ENCODE measurements around the gene RAPGEF3.

RAPGEF3 gene

DNA sequence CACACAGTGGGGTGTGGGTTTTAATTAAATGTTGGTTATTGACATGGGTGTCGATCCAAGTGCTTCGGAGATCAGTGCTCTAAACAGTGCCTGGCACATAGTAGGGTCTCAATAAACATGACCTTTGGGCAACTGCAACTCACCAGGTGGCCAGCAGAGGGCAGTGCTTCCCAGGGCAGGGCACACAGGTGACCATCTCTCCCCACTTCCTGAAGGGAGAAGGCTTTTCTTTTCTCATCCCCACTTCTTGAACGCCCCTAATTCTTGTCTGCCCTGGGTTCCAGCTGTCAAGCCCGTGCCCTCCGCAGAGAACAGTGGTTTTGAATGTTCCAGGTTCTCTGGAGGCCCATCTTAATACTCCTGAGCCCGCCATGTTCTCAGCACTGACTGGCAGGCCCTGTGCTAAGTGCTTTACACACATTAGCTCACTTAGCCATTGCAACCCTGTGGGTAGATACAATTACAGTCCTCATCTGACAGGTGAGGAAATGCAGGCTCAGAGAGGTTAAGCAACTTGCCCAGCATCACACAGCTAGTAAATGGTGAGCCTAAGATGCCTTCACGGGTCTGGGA, 16.3 kb downstream of the RAPGEF3 start:
- peak; percentile 62 for DNase-seq (ENCODE audit: low spot score)

DNA sequence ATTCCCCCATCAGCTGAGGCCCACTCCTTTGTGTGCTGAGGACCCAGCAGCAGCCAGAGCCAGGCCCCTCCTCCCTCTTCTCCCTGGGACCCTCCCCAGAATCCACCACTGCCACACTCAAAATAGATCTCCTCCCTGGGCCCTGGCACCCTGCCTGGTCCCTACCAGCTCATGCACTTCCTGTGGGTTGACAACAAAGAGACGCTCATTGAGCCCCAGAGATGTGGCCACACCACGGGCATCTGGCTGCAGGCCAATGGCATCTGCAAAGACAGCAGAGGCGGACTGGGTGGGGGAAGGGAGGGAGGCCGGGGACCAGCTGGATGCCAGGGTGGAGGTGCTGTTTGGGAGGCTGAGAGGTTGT, 17.4 kb downstream of the RAPGEF3 start:
- peak; percentile 79 for DNase-seq (ENCODE audit: low spot score)

DNA sequence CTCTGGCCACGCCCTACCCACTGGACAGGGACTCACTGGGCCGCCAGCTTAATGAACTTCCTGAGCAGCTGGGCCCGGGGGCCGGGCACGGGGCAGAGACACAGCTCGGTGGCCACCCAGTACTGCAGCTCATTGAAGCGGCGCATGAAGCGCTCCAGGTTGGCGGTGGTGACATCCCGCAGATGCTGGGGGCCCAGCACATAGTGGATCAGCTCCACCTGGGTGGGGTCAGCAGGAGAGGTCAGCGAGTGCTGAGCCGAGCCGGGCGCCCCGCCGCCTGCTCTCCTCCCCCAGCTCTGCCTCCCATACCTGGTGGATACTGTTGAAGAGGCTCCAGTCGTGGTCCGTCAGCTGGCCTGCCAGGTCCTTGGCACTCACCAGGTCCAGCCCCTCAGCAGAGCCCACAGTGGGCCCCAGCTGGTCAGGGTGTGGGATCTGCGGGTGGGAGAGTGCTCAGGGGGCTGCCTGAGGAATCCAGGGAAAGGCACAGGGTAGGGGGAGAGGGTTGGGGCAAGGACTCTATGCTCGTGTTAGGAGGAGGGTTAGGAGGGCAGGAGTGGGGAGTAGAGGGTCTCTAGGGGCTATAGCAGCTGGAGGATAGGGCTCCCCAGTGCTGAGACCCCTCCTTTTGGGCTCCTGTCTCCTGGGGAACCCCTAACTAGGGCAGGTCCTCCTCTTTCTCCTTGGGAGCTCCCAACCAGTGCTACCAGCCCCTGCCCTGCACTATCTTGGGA, 17.9 kb downstream of the RAPGEF3 start:
- DNase-seq (ENCODE audit: low spot score) = peak; percentile 15

DNA sequence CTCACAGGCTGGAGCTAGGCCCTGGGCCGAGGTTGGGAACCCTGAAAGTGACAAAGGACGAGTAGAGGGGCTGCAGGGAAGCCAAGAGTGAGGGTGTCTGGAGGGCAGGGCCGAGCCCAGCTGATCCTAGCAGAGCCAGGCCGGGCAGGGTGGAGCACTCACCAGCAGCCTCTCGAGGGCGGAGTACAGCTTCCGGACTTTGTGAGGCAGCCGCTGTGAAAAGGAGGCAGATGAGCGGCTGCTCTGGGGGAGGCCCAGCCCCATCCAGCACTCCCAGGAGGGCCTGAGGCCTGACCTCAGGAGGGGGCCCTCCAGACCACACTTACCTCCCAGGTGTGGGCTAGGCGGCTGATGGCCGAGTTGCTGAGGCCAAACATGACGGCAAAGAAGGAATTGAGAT, 18.7 kb downstream of the RAPGEF3 start:
- DNase-seq (ENCODE audit: low spot score) = no peak

DNA sequence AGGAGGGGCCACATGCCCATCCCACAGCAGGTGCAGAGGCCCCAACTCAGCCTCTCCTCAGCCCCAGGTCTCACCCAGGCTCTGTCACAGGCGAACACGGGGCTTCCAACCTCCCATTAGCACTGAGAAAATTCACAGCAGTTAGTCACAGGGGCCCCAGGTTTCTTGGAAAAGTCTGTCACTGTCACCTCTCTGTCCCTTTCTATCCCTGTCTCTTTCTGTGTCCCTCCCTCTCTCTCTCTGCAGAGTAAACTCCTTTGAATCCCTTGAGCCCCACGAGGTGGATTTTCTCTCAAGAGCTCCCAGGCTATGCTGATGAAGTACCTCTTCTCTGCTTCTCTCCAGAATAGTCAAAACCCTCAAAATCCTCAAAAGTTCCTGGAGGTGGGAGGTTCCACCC, 19.4 kb downstream of the RAPGEF3 start:
- no peak for DNase-seq (ENCODE audit: low spot score)

DNA sequence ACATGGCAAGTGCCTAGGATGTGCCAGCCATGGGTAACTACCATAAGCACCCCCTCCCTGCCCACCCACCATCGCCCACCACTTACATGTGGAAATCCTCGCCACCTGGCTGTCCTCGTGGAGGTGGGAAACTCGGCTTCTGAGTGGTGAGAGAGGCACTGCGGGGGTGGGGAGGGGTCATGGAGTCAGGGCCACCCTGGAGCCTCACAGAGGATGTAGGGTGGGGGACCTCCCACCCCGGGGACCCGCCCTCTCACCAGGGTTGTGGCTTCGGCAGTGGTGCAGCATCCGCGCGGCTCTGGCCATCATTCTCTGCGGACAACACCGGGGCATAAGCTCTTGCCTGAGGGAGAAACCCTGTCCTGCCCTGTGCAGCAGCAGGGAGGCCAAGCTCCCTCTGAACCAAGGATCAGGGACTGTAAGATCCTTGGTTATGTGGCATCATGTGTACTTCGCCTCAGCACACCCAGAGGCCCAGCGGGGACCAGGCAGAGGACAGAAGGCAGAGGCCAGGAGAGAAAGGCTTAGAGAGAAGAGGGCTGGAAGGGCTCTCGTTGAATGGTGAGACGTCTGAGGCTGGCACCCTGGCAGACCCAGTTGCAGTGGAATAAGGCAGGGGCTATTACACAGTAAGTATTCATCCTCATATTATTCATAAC, 20.6 kb downstream of the RAPGEF3 start:
- DNase-seq (ENCODE audit: low spot score) = no peak

DNA sequence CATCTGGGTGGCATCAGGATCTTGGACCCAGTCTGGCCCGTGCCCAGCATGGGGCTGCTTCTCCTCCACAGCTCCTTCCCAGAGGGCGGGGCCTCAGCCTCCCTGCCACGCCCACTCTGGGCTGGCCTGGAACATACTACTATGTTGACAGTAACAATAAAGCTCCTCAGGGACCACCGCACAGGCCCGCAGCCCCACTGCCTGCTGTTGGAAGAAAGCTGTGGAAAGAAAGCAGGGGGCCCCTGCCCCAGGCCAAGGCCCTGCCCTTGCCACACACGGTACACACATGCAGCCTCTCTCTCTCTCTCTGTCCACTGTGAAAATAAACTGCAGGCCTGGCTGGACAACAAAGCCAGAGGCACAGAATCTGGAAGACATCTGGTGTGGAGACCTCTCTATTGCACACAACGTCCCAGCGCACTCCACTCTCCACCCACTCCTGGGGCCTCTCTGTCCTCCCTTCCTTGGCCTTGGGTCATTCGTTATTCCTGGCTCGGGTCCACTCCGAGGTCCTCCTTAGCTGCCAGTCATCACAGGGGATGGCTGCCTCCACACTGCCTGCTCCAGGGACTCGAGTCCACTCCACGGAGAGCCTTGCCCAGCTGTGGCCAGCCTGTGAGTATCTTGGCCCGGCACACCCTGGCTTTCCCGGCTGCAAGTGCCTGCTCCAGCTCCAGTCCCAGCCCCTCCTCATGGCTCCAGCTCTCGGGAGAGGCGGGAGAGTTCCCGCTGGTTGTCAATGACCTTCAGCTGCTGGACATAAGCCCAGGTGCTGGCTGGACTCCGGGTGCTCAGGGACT, 21.6 kb downstream of the RAPGEF3 start:
- no peak for DNase-seq (ENCODE audit: low spot score)

DNA sequence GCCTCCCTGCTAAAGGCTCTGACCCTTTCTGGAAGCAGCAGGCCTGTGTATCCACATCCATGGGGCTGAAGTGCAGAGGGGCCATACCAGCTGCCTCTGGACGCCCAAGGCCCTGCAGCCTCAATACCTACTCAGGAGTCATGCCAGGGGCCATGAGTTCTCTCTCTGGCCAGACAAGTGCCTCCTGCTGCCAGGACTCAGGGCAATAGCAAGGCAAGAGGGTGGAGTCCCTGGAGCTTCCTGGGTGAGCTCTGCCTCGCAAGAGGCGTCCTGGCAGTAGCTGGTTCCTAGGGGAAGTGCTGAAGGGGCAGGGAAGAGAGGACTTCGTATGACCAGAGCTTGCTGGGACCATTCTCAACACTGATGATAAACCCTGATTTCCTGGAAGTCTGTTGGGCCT, 22.5 kb downstream of the RAPGEF3 start:
- no peak for DNase-seq (ENCODE audit: low spot score)

DNA sequence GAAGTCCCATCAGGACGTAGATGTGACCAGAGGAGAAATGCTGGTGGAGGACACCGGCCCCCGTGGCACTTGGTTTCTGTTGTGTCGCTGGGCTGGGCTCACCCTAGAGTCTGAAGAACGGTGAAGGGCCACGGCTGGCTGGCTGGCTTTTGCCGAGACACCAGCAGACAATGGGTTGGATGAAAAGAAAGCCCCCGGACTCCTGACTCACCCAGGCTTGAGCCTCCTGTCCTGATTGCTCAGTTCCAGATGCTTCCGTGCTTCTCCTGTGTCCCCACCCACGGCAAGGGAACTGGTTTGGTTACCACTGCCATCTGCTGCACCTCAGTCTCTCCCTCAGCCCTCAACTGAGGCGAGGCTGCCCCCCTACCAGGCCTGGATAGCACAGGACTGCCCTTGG, 23.0 kb downstream of the RAPGEF3 start:
- DNase-seq (ENCODE audit: low spot score) = no peak

DNA sequence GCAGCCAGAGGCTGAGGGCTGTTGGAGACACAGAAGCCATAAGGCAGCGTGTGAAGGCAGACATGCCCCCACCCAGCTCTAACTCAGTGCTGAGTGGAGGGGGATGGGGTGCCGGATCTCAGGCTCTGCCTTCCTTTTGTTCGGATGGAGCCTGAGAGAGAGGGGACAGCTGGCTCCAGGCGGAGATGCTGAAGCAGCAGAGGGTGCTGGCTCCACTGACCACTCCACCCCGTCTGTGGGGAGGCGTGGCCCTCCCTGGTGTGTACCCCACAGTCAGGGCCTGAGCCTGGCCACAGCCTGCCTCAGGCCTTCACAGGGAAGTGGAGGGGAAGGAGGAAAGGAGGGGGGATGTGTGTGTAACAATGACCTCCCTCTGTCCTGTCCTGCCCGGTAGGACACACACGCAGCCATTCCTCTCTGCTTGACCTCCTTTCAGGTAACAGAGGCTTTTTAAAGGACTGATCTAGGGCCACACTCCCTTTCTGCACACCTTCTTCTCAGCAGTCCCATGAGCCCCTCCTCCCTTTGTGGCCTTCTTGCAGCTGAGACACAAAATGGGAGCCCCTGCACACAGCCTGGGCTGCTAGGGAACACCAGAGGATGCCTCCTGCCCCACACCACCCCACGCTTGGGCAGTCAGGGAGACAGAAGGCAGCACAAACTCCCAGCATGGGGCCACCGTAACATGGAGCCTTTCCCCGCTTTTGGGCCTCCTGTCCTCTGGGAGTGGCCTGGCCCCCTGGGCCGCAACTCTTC, 23.8 kb downstream of the RAPGEF3 start:
- no peak for DNase-seq (ENCODE audit: low spot score)

DNA sequence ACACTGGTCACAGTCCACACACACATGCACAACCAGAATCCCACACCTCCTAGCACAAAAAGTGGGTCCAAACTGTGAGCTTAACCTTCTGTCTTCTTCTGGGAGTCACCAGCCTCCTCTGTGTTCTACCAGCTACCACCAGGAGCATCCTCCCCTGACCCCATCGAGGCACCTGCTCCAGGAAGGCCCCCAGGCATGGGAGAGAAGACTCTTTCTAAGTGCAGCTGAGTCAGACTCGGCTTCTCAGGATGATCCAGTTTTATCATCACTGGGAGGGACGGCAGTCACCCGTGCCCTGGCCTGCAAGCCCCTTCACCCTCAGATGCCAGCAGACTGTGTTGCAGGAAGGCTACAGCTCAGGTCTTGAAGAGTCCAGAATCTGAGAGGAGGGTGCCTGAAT, 25.5 kb downstream of the RAPGEF3 start:
- DNase-seq (ENCODE audit: low spot score) = no peak

DNA sequence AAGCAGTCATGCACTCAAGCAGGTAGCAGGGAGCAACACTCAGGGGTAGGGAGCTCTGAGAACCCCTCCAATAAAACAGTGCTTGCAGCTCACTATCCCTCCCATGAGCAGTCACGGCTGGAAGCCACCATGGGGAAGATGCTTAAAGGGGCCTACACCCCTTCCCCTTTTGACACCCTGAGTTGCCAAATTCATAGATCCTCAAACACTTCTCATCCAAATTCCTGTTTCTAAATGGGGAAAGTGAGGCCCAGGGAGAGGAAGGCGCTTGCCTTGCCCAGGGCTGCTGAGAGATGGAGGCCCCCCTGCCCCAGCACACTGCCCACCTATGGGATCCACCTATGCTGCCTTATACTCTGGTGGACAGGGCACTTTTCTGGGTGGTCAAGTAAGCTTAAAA, 26.2 kb downstream of the RAPGEF3 start:
- DNase-seq (ENCODE audit: low spot score) = no peak

DNA sequence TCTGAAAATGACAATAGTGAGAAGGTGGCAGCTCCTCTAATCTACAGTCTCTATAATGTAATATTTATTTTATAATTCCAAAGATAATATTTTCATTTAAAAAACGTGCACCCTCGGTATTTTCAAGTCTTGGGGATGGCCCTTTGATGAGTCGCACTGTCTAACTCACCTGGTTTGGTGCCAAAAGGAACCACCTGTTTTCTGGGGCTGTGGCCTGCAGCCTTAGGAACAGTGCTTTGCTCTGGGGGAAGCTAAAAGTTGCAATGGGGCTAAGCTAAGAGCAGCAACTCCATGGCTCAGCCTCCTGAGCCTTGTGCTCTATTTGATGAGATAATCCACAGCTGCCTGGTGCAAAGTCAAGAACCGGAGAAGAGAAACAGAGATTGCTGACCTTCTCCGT, 27.0 kb downstream of the RAPGEF3 start:
- DNase-seq (ENCODE audit: low spot score) = no peak

DNA sequence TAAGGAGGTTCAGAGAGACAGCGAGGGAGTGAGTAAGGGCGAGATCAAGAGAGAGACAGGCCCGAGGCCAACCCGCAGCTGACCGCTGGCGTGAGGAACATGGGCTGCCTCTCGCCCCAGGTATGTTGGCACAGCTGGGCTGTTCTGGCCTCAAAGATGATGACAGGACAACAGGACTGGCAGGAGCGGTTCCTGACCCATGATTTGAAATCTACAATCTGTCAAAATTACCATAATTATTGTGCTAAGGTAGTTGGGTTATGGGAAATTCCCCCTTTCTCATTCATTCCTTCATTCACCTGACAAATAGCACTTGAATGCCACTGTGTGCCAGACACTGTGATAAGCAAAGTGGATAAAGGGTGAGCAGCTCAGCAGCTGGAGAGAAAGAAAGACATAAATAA, 28.3 kb downstream of the RAPGEF3 start:
- DNase-seq (ENCODE audit: low spot score) = no peak

DNA sequence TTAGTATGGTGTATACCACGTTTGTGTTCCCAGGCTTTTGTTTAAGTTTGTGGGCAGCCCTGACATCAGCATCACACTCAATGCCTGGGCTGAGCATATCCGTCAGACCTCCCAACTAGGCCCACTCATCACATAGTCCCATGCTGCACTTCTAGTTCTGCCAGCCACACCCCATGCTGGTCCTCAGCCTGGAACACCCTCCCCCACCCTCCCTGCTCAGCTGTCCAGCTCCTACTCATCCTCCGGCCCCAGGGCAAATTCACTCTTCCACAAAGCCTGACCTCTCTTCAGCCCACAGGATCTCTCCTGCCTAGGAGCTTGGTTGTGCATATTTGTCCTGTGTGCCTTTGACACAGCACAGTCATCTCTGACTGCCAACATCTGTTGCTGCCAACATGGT, 29.4 kb downstream of the RAPGEF3 start:
- DNase-seq (ENCODE audit: low spot score) = no peak

DNA sequence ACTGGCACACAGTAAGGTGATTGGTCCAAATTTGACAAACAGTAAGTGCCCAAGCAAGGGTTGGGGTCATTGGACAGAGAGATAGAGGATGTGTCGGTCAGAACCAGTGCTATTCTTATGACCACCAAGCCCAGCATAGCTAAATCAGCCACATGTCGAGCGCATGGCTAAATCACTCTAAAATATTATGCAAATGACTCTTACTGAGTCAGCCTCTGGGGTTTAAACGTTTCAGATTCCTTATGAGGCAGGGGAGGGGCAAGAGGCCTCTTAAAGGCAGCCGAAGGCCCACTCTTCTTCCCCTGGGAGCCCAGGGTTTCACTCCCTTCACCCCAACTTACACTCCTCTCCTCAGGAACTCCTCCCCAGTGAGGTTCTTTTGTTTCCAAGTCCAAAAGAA, 32.8 kb downstream of the RAPGEF3 start:
- no peak for DNase-seq (ENCODE audit: low spot score)

DNA sequence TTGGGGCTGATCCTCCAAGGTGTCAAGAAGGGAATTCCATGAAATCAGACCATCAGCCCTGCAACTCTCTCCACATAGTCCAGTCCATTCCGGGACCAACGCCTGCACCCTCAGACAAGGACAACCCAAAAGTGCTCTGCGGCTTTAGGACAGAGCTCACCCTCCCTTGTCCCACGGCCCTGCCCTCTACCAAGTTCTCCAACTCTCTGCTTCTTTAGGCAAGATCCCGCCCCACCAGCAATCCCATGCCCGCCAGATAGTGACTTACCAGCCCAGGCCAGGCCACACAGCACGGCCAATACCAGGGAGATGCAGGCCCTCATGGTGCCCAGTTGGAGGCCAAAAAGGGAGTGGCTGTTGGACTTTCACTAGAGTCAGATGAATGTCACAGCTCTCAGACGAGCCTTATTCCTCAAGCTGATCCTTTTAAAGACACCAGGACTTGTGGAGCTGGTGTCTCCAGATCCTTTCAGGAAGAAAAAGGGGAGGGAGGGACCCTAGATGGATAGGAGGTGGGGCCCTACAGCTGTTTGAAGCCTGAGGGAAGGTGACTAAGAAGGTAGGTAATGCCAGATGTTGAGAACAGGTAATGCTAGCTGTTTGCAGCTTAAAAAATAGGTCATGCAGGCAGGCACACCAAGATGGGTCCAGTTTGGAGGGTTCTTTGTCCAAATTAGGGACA, 33.4 kb downstream of the RAPGEF3 start, which contains the start of gene ENDOU:
ENDOU (minus strand) TSS at position 400 of the 682 bp plus-strand sequence; CDS start at position 323, 77 bp downstream.
- no peak for DNase-seq (ENCODE audit: low spot score)

DNA sequence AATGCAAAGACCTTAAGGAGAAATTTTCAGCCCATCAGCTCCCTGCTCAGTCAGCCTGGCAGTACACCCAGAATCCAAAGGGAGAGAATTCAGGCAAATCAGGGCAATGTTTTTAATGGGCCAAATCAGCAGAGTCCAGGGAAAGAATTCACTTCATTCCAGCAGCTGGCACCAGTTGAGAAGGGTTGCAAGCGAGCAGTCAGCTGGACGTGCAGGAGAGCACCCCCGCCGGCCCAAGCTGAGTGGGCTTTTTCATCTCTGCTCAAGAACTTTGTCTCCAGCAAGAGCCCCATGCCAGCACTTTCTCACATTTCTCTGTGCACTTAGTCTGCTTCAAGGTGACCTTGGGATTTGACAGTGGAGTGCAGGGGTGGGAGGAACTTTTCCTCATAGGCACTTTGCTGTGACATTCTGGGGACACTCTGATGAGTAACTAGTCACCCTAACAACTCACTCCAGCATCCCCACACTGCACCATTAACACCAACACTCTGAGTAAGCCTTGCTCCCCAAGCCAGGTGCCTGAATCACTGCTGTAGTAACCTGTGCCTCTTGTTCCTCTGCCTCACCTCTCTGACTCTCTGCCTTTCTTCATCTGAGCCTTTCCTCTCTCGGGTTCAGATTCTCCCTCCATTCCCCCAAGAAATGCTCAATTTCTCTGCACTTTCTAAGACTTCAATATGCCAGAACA, 35.6 kb downstream of the RAPGEF3 start:
- DNase-seq (ENCODE audit: low spot score) = no peak

DNA sequence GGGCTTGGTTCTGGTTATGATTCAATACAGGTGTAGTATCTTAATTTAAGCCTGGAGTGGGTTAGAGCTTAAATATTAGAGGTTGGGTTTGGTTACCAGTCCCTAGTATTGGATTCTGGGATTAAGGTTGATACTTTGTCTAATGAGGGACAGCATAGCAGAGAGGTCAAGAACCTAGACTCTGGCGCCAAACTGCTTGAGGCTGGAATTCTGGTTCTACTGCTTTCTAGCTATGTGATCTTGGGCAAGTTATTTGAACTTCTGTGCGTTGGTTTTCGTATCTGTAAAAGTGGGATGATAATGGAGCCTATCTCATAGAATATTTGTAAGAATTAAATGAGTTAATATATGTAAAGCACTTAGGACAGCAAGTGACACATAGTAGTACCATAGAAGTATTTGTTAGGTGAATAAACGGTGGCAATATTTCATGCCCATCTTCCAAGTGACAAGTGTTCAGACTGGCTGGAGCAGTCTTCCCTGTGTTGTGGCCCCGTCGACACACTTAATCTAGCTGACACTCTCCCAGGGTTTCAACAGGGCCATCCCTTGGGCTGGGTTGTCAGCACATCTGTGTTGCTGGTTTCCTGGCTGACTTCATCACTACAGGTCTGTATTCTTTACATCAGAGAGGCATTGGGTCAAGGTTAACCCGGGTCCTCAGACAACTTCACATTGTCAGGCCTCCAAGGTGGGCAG, 36.4 kb downstream of the RAPGEF3 start:
- no peak for DNase-seq (ENCODE audit: low spot score)

DNA sequence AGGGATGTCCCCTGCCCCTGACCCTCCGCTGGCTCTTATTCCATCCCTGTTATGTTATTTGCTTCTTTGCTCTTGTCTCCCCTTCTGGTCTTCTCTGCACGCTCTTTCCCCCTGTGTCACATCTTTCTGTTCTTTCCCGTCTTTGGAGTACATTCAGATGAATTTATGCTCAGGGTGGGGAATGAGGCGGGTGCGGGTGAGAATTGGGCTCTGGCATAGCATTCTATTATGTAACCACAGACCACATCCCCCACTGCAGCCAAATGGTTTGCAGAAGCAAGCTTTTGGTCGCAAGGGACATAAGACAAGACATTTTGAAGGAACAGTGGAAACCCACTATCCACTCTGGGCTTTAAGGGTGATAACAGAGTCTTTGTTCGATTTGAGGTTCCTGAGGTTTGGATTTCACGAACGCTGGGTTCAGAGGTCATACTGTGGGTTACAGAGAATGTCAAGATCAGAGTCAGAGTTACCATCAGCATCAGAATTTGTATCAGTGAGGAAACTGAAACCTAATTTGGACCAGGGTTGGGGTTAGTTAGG, 37.2 kb downstream of the RAPGEF3 start:
- no peak for DNase-seq (ENCODE audit: low spot score)

Data from CD4-positive, alpha-beta T cell treated with Interleukin-6 at 100 ng/mL for 8 hours (primary cell).